Skeletal muscle satellite cell (primary cell): ENCODE data around the gene DHFR2.
"Not testable (repeated sequence)": the region's sequence is repeated elsewhere in the genome, so short reads cannot be mapped to it uniquely, and the experiment has no call there.

Source experiments
- H3K27me3 ChIP-seq: 2 replicates; pipeline ENCODE4 v1.7.0; 2013; ENCODE audit warnings: low read length; ENCODE audit not compliant: control insufficient read depth, insufficient read depth
- H3K36me3 ChIP-seq: 2 replicates; pipeline ENCODE4 v1.7.0; 2013; ENCODE audit warnings: mild to moderate bottlenecking, control low read depth, low read length; ENCODE audit not compliant: insufficient read depth
- H3K4me1 ChIP-seq: 2 replicates; pipeline ENCODE4 v1.7.0; 2013; ENCODE audit warnings: low read length; ENCODE audit not compliant: control insufficient read depth, insufficient read depth
- H3K4me2 ChIP-seq: 2 replicates; pipeline ENCODE4 v1.7.0; 2013; ENCODE audit warnings: mild to moderate bottlenecking, low read length
- H3K4me3 ChIP-seq: 2 replicates; pipeline ENCODE4 v1.7.0; 2013; ENCODE audit warnings: low read length
- H3K9ac ChIP-seq: 2 replicates; pipeline ENCODE4 v1.7.0; 2013; ENCODE audit warnings: mild to moderate bottlenecking, low read depth, low read length, moderate library complexity
- H3K9me3 ChIP-seq: replicated peaks from 2 replicates; pipeline ENCODE4 v1.7.0; 2013; ENCODE audit warnings: mild to moderate bottlenecking, control low read depth, low read length

DHFR2 gene

DNA sequence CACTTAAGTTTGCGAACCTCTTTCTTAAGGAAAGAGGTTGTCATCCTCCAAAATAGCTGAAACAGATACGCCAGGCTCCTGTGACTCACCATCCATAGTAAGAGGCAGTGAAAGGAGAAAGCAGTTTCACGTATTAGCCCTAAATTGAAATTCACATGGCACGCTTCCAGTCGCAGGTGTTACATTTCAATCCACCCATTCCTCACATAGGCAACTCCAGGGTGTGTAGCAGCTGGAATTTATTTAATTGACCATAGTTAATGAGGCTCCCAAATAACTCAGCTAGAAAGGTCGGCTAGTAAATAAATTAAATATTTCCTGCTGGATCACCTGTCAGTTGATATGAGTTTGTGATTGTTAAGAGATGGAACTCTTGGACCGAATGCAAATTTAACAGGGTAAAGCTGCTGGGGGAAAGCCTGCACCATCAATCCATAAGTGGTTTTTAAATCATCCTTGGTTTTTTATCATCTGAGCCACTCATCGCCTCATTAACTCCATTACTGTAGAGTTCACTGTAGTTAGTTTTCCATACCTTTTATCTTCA lies 19.7 kb upstream of the DHFR2 start:
- Histone ChIP-seq H3K36me3 (peaks cover 4% of the 10 kb centered on the region), H3K4me1 (no peaks in the 10 kb centered on the region), H3K27me3 (no peaks in the 10 kb centered on the region), H3K9me3 (no peaks in the 10 kb centered on the region), H3K9ac (no peak overlapping the region), H3K4me3 (no peak overlapping the region), H3K4me2 (no peak overlapping the region)

DNA sequence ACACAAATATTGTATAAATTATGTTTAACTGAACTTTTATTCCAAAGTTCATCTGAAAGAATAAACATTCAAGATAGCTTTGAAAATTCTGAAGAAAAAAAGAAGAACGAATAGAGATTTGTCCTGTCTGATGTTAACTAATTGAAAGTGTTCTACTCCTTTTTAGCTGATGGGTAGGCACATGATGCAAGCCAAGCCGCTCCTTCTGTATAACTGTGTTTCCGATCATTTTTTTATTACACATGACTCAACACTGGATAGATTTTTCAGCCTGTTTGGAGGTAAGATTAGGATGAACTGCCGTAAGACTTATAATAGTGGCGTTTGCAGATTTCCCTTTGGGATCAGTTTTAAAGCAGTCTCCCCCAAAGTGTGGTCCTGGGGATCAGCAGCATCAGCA lies 19.2 kb upstream of the DHFR2 start:
- H3K4me1 ChIP-seq = no peaks in the 10 kb centered on the region
- H3K27me3 ChIP-seq = no peaks in the 10 kb centered on the region
- H3K9me3 ChIP-seq = no peaks in the 10 kb centered on the region
- H3K4me3 ChIP-seq = no peak overlapping the region
- H3K4me2 ChIP-seq = no peak overlapping the region
- H3K36me3 ChIP-seq = peaks cover 4% of the 10 kb centered on the region
- H3K9ac ChIP-seq = no peak overlapping the region

DNA sequence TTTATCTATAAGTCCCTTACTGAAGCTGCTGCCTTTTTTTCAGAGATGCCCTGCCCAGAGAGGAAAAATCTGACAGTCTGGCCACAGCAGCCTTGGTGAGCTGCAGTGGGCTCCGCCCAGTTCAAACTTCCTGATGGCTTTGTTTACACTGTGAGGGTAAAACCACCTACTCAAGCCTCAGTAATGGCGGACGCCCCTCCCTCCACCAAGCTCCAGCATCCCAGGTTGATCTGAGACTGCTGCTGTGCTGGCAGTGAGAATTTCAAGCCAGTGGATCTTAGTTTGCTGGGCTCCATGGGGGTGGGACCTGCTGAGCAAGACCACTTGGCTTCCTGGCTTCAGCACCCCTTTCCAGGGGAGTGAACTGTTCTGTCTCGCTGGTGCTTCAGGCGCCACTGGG lies 17.8 kb upstream of the DHFR2 start:
- H3K9me3 ChIP-seq, H3K27me3 ChIP-seq, H3K4me3 ChIP-seq, H3K4me2 ChIP-seq, H3K9ac ChIP-seq, H3K36me3 ChIP-seq, H3K4me1 ChIP-seq: not testable (repeated sequence)

DNA sequence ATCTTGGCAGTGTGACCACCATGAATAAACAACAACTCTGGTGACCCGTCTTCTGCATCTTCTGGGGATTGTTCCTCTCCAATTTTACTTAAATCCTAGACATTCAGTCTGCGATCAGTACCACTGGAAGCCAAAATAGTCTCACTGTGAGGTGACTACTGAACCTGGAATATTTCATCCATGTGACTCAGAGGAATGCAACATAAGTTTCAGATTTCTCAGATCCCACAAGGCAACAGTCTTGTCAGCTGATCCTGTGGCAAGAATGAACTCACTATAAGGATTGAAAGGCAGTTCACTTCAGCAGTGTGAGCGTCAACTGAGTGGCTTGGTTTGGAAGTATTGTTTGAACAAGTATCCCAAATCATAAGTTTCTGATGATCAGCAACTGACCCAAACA lies 13.3 kb upstream of the DHFR2 start:
- no peaks in the 10 kb centered on the region for H3K27me3 ChIP-seq
- H3K9ac ChIP-seq = no peak overlapping the region
- no peaks in the 10 kb centered on the region for H3K9me3 ChIP-seq
- H3K36me3 ChIP-seq = peaks cover 8% of the 10 kb centered on the region
- peaks cover 7% of the 10 kb centered on the region for H3K4me1 ChIP-seq
- H3K4me2 ChIP-seq = no peak overlapping the region
- H3K4me3 ChIP-seq = no peak overlapping the region

DNA sequence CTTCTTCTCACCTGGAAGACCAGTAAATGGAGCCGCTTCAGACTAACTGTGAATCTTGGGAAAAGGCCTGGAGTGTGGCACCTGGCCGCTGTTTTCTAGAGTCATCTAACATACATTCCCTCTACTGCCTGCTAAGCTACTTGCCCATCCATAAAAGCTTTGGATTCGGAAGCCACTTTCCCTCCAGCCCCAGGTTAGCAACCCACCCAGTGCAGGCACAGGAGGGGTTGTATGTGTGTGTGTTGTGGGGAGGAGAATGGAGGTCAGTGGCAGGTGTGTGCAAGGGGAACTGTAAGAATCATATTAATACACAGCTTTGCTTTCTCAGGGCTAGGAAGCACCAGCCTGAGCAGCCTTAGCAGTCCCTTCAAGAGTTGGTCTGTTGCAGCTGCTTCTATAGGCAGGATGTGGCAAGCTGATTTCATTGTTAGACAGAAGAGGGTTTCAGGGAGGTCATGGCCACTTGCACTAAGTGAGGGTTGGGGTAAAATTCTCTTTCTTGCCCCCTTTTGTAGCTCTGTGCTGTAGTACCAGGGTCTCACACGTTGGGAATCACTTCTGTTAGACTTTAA lies 9.1 kb upstream of the DHFR2 start:
- H3K4me3 ChIP-seq = no peak overlapping the region
- H3K27me3 ChIP-seq = no peaks in the 10 kb centered on the region
- H3K9me3 ChIP-seq = no peaks in the 10 kb centered on the region
- H3K36me3 ChIP-seq = peaks cover 13% of the 10 kb centered on the region
- H3K4me1 ChIP-seq = peaks cover 7% of the 10 kb centered on the region
- H3K9ac ChIP-seq = no peak overlapping the region
- no peak overlapping the region for H3K4me2 ChIP-seq

DNA sequence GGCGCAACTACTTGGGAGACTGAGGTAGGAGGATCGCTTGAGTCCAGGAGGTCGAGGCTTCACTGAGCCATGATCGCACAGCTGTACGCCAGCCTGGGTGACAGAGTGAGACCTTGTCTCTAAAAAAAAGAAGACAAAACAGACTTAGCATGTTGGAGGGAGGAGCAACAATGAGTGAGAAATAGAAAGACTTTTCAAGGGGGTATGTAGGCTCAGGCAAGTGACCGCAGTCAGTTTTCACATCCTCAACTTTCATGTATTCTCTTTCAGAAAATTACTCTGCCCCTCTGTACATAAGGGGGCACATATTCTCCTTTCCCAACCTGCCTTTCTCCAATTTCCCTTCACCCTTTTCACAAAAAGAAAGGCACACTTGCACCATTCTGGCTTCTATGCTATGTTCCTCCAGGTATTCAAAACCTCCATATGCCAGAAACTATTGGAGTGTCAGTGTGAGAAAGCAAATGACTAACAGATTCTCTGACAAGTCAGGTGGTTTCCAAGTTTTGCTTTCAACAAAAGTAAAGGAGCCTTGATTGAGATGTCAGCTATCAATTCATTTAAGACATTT lies 7.7 kb upstream of the DHFR2 start:
- Histone ChIP-seq H3K9me3 (no peaks in the 10 kb centered on the region), H3K27me3 (no peaks in the 10 kb centered on the region), H3K4me1 (no peaks in the 10 kb centered on the region), H3K4me2 (no peak overlapping the region), H3K4me3 (no peak overlapping the region), H3K36me3 (peaks cover 10% of the 10 kb centered on the region), H3K9ac (no peak overlapping the region)

DNA sequence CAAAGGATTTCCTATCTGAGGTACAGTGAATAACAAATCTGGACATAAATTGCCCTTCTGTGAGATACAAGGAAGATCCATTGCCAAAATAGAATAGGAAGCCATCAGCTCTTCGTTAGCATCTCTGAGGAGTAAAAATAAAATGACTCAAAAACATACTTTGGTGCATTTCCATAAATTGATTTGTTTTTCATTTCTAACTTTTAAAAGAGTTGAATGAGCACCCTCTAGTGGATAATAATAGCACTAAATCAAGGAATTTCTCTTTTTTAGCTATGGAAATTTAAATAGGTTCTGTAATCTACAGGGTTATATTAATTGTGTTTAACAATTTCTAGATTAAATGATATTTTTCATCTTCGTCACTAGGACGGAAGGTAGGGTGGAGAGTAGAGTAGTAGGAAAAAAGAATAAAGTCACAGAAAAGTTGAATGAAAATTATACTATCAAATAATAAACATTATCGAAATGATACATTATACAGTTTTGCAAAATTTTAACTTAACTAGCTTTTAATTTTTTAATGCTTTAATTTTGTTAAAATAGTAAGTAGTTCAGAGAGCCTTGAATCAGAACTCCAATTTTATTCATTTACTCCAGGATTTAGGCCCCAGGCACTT lies 6.6 kb upstream of the DHFR2 start:
- Histone ChIP-seq H3K27me3 (no peaks in the 10 kb centered on the region), H3K4me2 (no peak overlapping the region), H3K4me1 (peaks cover 4% of the 10 kb centered on the region), H3K36me3 (peaks cover 10% of the 10 kb centered on the region), H3K4me3 (no peak overlapping the region), H3K9me3 (no peaks in the 10 kb centered on the region), H3K9ac (no peak overlapping the region)

DNA sequence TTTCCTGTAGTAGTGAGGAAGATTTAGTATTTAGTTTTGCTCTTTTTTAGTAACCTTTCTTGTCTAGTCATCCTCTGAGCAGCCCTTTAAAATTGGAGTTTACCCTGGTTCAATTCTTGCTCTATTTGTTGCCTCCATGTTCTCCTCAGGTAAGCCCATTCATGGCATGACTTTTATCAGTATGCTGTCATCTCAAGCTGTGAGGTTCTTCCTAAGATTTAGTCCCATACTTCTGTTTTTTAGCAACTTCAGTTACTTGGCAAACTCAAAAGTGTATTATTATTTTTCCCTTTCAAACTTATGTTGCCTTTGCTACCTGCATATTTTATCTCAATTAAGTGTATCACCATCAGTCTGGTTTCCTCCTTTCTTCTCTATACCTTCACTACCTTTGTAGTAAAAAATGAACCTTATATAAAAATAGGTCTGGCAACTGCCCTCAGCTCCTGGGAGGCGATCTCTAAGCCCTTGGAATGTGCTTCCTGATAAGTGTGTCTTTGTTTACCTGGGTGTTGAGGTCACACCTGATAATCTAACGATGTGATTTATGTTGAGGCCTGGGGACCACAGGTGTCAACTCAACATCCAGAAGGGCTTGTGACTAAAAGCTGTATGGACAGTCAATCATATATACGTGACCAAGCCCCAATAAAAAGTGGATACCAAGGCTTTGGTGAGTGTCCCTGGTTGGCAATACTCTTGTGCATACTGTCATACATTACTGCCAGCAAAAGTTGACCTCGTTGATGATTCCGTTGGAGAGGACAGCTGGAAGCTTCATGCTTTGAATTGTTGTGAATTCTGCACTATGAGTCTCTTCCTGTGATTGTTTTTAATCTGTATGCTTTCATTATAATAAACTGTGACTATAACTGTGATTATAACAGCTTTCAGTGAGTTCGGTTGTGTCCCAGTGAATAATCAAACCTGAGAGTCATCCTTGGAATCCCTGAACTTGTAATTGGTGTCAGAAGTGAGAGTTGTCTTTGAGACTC lies 4.1 kb upstream of the DHFR2 start:
- H3K27me3 ChIP-seq = no peaks in the 10 kb centered on the region
- H3K4me1 ChIP-seq = peaks cover 13% of the 10 kb centered on the region
- peaks cover 8% of the 10 kb centered on the region for H3K36me3 ChIP-seq
- H3K9ac ChIP-seq = no peak overlapping the region
- H3K9me3 ChIP-seq = no peaks in the 10 kb centered on the region
- no peak overlapping the region for H3K4me2 ChIP-seq
- H3K4me3 ChIP-seq = no peak overlapping the region

DNA sequence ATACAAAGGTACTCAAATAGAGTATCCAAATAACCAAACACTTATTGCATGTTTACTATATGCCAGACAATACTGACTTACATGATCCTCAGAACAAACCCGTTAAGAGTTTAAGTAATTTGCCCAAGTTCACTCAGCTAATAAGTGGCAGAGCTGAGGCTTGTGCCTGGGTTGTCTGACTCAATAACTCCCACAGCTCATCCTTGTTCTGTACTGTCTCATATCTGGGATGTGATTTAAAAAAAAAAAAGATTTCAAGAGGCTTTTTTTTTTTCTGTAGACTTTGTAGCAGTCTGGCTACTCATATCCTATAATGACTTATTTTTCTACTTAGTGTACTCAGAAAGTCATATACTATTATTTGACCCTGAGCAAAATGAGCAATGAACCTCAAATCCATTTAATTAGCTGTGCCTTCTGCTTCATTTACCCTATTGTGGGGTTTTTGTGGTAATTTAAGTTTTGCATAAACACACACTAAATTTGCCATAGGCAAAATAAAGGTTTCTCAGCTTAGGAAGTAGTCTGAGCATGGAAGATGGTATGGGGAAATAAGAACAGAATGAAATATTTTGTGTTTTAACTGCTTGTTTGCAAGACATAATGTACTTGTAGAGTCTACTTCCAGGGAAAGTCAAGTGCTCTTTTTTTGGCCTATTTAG lies 3.2 kb upstream of the DHFR2 start:
- no peaks in the 10 kb centered on the region for H3K9me3 ChIP-seq

DNA sequence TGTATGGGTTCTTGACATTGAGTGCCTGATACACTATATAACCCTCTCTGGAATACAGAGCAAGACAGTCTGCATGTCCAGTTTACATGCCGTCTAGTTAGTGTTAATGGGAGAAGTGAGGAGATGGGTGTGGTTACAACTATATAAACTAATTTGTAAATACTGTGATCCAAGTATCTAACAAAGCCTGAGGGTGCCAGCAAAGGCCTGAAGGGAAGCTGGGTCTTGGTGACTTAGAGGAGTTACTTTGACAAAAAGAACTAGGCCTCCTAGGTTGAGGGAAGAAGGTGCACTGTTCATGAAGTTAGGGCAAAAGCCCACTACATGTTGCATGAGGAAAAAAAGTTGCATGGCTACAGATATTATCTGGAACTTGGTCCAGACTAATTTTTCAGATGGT lies 2.4 kb upstream of the DHFR2 start:
- H3K36me3 ChIP-seq = peaks cover 6% of the 10 kb centered on the region

More for the DNA sequence above, 3.2 kb upstream of the DHFR2 start:
- Histone ChIP-seq H3K36me3 (peaks cover 6% of the 10 kb centered on the region), H3K9ac (no peak overlapping the region), H3K4me2 (no peak overlapping the region), H3K4me1 (peaks cover 13% of the 10 kb centered on the region), H3K27me3 (no peaks in the 10 kb centered on the region), H3K4me3 (no peak overlapping the region)

More for the DNA sequence above, 2.4 kb upstream of the DHFR2 start:
- Histone ChIP-seq H3K4me3 (no peak overlapping the region), H3K27me3 (no peaks in the 10 kb centered on the region), H3K4me1 (peaks cover 13% of the 10 kb centered on the region), H3K9me3 (no peaks in the 10 kb centered on the region), H3K4me2 (peak overlapping the region; percentile 19), H3K9ac (no peak overlapping the region)
